RWPE1 (cell line): Measurements from ENCODE around the gene NHLH1.

ENCODE experiments used
- CTCF ChIA-PET: fragments of 350-600 bp; sonication (Branson Sonifier 250); formaldehyde crosslinking; extraction: SDS; loops from one replicate; lab custom pipeline; 2021; lab: Yijun Ruan, JAX
- POLR2A ChIA-PET: fragments of 400-600 bp; formaldehyde crosslinking; extraction: SDS; loops from one replicate; lab custom pipeline; 2020; ENCODE audit warnings: antibody characterized with exemption; ENCODE audit not compliant: low non-redundant PET; lab: Yijun Ruan, JAX
- DNase-seq: peaks from one replicate; pipeline ENCODE4 v3.0.0; 2012; ENCODE audit warnings: low spot score
- H3K27ac ChIP-seq: fragments of 450-650 bp; 2 replicates; pipeline ENCODE4 v1.5.1; 2017
- TF ChIP-seq, protein P1 (sequence below): fragments of 450-650 bp; conservative IDR thresholded peaks from 2 replicates; pipeline ENCODE4 v1.5.1; 2017; ENCODE audit warnings: low read depth, mild to moderate bottlenecking

Gene NHLH1

GRCh38 chr1:160366731-160367515 lies at the start of gene NHLH1:
NHLH1 (plus strand) TSS chr1:160367071; CDS start chr1:160370732, 3,661 bp downstream.
- POLR2A ChIA-PET: no interaction called here
- CTCF ChIA-PET: interaction anchor here (0.8 to 3.0 kb wide), 2 partner anchors 9 to 50 kb away, joined by 3 to 6 read pairs; no protein-coding TSS in a partner anchor

GRCh38 chr1:160322831-160323230 lies 44.0 kb upstream of the NHLH1 start:
- POLR2A ChIA-PET: interaction anchor here (0.7 kb wide), 1 partner anchor 747 kb away, joined by 3 read pairs; no protein-coding TSS in a partner anchor
- CTCF ChIA-PET: no interaction called here
- no peak overlapping the region for H3K27ac ChIP-seq

More at GRCh38 chr1:160366731-160367515, at the start of gene NHLH1:
- no peak for DNase-seq
- TF ChIP-seq, protein P1, sequence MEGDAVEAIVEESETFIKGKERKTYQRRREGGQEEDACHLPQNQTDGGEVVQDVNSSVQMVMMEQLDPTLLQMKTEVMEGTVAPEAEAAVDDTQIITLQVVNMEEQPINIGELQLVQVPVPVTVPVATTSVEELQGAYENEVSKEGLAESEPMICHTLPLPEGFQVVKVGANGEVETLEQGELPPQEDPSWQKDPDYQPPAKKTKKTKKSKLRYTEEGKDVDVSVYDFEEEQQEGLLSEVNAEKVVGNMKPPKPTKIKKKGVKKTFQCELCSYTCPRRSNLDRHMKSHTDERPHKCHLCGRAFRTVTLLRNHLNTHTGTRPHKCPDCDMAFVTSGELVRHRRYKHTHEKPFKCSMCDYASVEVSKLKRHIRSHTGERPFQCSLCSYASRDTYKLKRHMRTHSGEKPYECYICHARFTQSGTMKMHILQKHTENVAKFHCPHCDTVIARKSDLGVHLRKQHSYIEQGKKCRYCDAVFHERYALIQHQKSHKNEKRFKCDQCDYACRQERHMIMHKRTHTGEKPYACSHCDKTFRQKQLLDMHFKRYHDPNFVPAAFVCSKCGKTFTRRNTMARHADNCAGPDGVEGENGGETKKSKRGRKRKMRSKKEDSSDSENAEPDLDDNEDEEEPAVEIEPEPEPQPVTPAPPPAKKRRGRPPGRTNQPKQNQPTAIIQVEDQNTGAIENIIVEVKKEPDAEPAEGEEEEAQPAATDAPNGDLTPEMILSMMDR: no peak
- no peak within 1 kb of the TSS for H3K27ac ChIP-seq

DNA sequence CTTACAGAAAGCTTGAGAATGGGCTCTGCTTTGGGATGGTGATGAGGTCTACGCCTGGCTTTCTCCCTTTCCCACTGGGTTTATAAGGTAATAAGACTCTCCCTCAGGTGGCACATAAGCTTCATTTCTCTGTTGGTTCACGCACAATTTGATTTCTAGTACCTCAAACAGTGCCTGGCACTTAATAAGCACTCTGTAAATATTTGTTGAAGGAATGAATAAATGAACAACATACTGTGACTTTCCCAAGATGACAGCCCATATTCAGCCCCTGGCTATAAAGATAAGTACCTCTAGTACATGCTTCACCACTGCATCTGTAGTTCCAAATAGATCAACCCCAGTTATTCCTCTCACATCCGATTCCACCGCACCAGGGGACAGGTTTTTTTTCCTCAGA lies 41.6 kb upstream of the NHLH1 start:
- no peak for DNase-seq
- ChIA-PET CTCF (no interaction called here), POLR2A (no interaction called here)
- H3K27ac ChIP-seq: no peak overlapping the region
- TF ChIP-seq, protein P1: no peak

More at GRCh38 chr1:160322831-160323230, 44.0 kb upstream of the NHLH1 start:
- TF ChIP-seq, protein P1: no peak
- no peak for DNase-seq

DNA sequence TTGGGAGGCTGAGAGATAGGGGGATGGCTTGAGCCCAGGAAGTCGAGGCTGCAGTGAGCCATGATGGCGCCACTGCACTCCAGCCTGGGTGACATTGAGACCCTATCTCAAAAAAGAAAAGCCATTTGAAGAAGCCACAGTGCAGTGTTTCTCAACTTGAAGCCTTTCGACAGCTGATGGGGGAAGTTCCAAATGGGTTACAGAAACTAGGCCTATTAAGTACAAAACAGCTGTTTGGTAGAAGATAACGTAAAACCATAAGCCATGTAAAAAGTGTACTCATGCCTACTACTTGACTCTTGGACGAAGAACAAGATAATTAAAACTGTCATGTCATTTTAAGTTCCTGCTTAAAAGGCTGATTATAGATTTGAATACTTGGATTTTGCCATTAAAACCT lies 40.5 kb upstream of the NHLH1 start:
- no peak overlapping the region for H3K27ac ChIP-seq
- CTCF ChIA-PET: interaction anchor here (0.8 kb wide), 1 partner anchor 194 kb away, joined by 5 read pairs; no protein-coding TSS in a partner anchor
- TF ChIP-seq, protein P1: no peak
- POLR2A ChIA-PET: no interaction called here
- no peak for DNase-seq

DNA sequence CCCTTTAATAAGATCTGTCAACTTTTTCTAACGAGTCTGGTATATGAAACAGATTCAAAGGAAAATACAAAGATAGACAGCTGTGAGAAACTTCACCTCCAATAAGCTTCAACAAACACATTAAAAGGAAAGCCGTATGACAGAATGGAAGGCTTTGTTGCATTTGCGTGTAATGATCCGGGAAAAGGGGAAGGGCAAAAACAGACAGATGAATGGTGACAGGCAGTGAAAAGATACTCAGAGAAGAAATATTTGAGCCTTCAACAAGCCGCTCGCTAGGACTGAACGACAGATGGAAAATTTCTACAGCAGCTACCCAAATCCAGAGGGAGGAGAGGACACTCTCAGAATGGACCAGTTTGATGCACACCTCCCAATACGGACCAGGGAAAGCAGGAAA lies 38.7 kb upstream of the NHLH1 start:
- TF ChIP-seq, protein P1: no peak
- POLR2A ChIA-PET: no interaction called here
- no peak overlapping the region for H3K27ac ChIP-seq
- CTCF ChIA-PET: interaction anchor here (0.6 kb wide), 1 partner anchor 89 kb away, joined by 4 read pairs; no protein-coding TSS in a partner anchor
- DNase-seq: no peak

GRCh38 chr1:160330119-160330518 lies 36.8 kb upstream of the NHLH1 start:
- TF ChIP-seq, protein P1: no peak
- POLR2A ChIA-PET: no interaction called here
- DNase-seq: no peak

More at GRCh38 chr1:160330119-160330518, 36.8 kb upstream of the NHLH1 start:
- H3K27ac ChIP-seq: no peak overlapping the region
- CTCF ChIA-PET: no interaction called here
